DND-41 (cell line): ENCODE results near the gene UBP1.

ENCODE experiments used
- ATAC-seq: fragments of 200-7000 bp; cut with Tn5 transposase; 3 replicates; pipeline ENCODE4 v1.9.1; 2021; ENCODE audit warnings: low read depth; ENCODE audit not compliant: insufficient read depth
- DNase-seq: peaks from one replicate; pipeline ENCODE4 v3.0.0-alpha.2; 2020
- H2AFZ ChIP-seq: 2 replicates; pipeline ENCODE4 v1.6.0; 2012; ENCODE audit warnings: low read depth, low read length
- H3K27ac ChIP-seq: 2 replicates; pipeline ENCODE4 v1.5.1; 2012; ENCODE audit warnings: low read length, inconsistent platforms
- H3K27me3 ChIP-seq: fragments of 200-600 bp; sonication (generic); 2 replicates; pipeline ENCODE4 v1.6.0; 2012; ENCODE audit warnings: low read length, mild to moderate bottlenecking, inconsistent platforms; ENCODE audit not compliant: insufficient read depth, poor library complexity
- H3K36me3 ChIP-seq: 2 replicates; pipeline ENCODE4 v1.5.1; 2012; ENCODE audit warnings: low read length, inconsistent platforms; ENCODE audit not compliant: insufficient read depth
- H3K4me1 ChIP-seq: 2 replicates; pipeline ENCODE4 v1.5.1; 2012; ENCODE audit warnings: mild to moderate bottlenecking, low read length; ENCODE audit not compliant: insufficient read depth
- H3K4me2 ChIP-seq: 2 replicates; pipeline ENCODE4 v1.6.0; 2012; ENCODE audit warnings: mild to moderate bottlenecking, moderate library complexity, low read length, inconsistent platforms; ENCODE audit not compliant: insufficient read depth
- H3K4me3 ChIP-seq, 2 experiments: fragments of 200-600 bp in 1 of 2; shearing (Covaris generic) in 1 of 2; 2 replicates each; pipeline ENCODE4 v1.5.1; 2012 to 2016; ENCODE audit warnings: inconsistent platforms in 2 of 2, low read length in 2 of 2, mild to moderate bottlenecking in 2 of 2, low read depth in 1 of 2, moderate library complexity in 1 of 2
- H3K79me2 ChIP-seq: 2 replicates; pipeline ENCODE4 v1.6.0; 2012; ENCODE audit warnings: low read length, inconsistent platforms; ENCODE audit not compliant: insufficient read depth
- H3K9ac ChIP-seq: 2 replicates; pipeline ENCODE4 v1.6.0; 2012; ENCODE audit warnings: low read depth, mild to moderate bottlenecking, inconsistent platforms, low read length, moderate library complexity
- H3K9me3 ChIP-seq: 2 replicates; pipeline ENCODE4 v1.5.1; 2012; ENCODE audit warnings: low read length, moderate library complexity, mild to moderate bottlenecking, inconsistent platforms; ENCODE audit not compliant: insufficient read depth, severe bottlenecking
- H4K20me1 ChIP-seq: 2 replicates; pipeline ENCODE4 v1.6.0; 2012; ENCODE audit warnings: low read length; ENCODE audit not compliant: insufficient read depth
- CTCF ChIP-seq: IDR thresholded peaks from 2 replicates; pipeline ENCODE4 v1.5.1; 2012; ENCODE audit warnings: borderline replicate concordance, low read length, moderate library complexity, mild to moderate bottlenecking; ENCODE audit not compliant: poor library complexity, severe bottlenecking; ENCODE audit errors: extremely low read depth
- EZH2 ChIP-seq: IDR thresholded peaks from 3 replicates; pipeline ENCODE4 v1.6.1; 2012; ENCODE audit warnings: borderline replicate concordance, low read depth, mild to moderate bottlenecking, moderate library complexity, low read length, inconsistent platforms; ENCODE audit not compliant: severe bottlenecking

UBP1 gene

GRCh38 chr3:33372218-33373081 is 67.8 kb downstream of the UBP1 start:
- H3K4me1 ChIP-seq = no peaks in the 10 kb centered on the region
- H3K27me3 ChIP-seq = no peaks in the 10 kb centered on the region
- TF ChIP-seq CTCF (peak; percentile 93), EZH2 (no peak)
- H3K9me3 ChIP-seq = no peaks in the 10 kb centered on the region
- DNase-seq (peak; percentile 41), ATAC-seq (peak; percentile 74)
- no peaks in the 10 kb centered on the region for H3K79me2 ChIP-seq
- no peak overlapping the region for H3K4me3 ChIP-seq
- H3K27ac ChIP-seq = no peak overlapping the region
- no peak overlapping the region for H2AFZ ChIP-seq
- no peaks in the 10 kb centered on the region for H3K36me3 ChIP-seq
- no peak overlapping the region for H3K9ac ChIP-seq
- H4K20me1 ChIP-seq = no peaks in the 10 kb centered on the region
- H3K4me2 ChIP-seq = no peak overlapping the region

DNA sequence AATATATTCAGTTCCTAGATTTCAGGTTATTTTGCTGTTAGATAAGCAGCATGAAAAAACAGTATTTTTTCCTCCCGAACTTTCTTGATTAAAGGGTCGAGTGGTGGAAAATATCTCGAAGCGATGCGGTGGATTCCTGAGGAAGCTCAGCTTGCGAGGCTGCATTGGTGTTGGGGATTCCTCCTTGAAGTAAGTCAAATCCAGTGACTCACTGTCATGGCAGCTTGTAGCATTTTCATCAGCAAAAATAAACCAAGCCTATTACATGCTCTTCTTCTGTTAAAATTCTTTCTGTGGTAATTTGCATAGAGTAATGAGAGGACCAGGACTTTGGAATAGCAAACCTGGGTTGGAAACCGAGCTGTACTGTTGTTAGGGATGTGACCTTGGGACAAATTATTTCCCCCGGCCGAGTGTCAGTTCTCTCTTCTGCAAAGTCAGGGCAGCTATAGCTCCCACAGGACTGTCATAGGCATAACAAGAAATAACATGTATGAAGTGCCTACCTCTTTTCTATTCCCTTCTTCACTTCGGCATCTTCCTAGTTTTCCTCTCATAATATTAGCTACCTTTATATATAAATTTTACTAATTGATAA is 75.6 kb downstream of the UBP1 start:
- H2AFZ ChIP-seq = no peak overlapping the region
- H3K4me1 ChIP-seq = 0 out of 2 replicates have a peak, but pooled peaks cover 6% of the 10 kb centered on the region
- H3K9me3 ChIP-seq = no peaks in the 10 kb centered on the region
- H3K4me2 ChIP-seq = no peak overlapping the region
- H3K79me2 ChIP-seq = no peaks in the 10 kb centered on the region
- no peak overlapping the region for H3K9ac ChIP-seq
- H3K27me3 ChIP-seq = peaks cover 3% of the 10 kb centered on the region
- H3K27ac ChIP-seq = no peak overlapping the region
- TF ChIP-seq EZH2 (no peak), CTCF (no peak)
- DNase-seq (no peak), ATAC-seq (no peak)
- no peaks in the 10 kb centered on the region for H3K36me3 ChIP-seq
- no peak overlapping the region for H3K4me3 ChIP-seq
- H4K20me1 ChIP-seq = no peaks in the 10 kb centered on the region

DNA sequence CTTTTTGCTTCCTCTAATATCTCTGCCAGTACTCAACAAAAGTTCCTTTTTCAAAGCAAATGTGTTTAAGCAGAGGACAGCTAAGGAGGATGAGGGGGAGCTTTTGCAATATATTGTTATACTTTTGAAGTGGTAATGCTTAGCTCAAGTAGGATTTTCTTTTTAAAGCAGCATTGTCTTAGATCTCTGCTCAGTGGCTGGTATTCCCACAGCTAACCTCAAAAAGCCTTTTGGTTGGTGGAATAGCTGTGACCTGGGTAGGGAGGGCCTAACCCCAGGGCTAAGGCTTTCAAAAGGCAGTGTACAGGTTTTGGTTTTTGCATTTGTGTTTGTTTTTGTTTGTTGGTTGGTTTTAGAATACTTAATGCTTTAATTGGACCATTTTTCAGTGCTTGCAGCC is 76.1 kb downstream of the UBP1 start:
- Histone ChIP-seq H2AFZ (no peak overlapping the region), H3K27me3 (peaks cover 3% of the 10 kb centered on the region), H3K27ac (no peak overlapping the region), H3K79me2 (no peaks in the 10 kb centered on the region), H3K9me3 (no peaks in the 10 kb centered on the region), H4K20me1 (no peaks in the 10 kb centered on the region), H3K4me3 (no peak overlapping the region), H3K36me3 (no peaks in the 10 kb centered on the region), H3K4me1 (0 out of 2 replicates have a peak, but pooled peaks cover 6% of the 10 kb centered on the region), H3K4me2 (no peak overlapping the region), H3K9ac (no peak overlapping the region)
- ATAC-seq = peak; percentile 99
- DNase-seq = peak; percentile 48
- TF ChIP-seq EZH2 = no peak
- no peak for TF ChIP-seq CTCF
